ENCODE data around the gene JMJD7.

Gene JMJD7

GRCh38 chr15:41868321-41868720 lies 40.4 kb downstream of the JMJD7 start:
- DNase-seq = no peak

- DNase-seq = no peak
These were observed 42.1 kb downstream of the JMJD7 start for GRCh38 chr15:41869770-41870688.

DNA sequence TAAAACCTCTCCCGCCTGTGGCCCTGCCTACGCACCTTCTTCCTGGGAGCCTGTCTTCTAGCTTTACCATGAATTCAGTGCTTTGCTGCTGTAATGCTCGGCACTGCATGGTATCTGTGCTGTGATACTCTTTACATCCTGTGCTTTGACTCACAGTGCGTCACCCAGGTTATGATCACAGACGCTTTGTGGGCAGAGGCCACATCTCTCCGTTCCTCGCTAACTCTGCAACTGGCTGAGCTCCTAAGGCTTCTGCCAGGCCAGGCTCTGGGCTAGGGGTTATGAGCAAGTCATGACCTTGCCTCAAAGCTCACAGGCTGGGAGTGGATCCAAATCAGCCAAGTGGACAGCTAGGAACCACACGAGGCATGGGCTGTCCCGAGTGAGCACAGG lies 42.8 kb downstream of the JMJD7 start:
- no peak for DNase-seq

DNA sequence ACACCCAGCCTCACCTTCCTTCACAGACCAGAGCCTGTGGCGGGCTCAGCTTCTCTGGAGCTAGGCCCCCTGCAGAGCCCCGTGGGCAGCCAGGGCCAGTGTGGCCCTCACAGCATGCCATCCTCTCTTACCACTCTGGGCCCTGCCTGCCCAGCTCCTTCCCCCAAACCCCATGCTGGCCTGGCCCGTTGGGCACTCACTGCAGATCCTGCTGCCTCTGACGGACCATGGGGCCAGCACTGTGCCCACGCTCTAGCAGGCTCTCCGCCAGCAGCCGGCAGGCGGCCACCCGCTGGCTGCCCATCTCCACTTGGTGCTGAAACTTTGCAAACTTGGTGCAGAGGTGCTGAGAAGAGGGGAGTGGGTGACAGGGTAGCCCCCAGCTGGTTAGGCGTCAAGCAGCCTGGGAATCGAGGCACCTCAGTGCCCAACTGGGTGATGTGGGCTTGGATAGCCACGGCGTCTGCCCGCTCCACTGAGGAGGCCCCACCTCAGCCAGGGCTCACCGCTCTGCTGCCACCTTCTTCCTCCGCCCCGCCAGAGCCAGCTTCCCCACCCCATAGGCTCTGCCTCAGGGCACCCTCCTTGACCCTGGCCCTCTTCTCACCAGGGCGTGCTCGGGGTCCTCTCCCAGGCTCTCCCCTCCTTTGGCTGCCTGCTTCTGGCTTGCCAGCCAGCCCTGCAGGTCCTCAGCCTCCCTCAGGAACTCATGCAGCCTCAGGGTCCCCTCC lies 43.4 kb downstream of the JMJD7 start:
- no peak for DNase-seq

DNA sequence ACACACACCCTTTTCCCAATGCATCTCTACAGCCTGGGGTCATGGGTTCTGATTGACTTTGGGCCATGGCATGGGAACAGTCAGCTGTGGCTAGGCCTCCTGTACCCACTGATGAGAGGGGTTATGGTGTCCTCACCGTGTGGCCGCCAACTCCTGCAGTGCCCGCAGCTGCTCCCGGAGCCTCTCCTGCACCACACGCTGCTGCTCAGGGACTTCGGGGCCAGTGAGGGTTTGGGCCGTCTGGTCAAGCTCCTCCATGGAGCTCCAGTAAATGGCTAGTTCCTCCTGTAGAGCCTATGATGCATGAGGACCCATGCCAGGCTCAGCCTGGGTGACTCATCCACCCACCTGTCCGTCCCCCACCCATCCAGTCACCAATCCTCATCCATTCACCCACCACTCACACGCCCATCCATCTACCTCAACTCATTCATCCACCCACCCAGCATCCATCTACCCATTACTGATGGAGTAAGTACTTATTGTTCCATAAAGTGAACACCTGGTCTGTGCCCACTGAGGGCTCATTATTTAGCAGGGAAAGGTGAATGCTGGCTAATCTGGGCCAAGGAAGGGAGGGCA lies 44.4 kb downstream of the JMJD7 start:
- no peak for DNase-seq

GRCh38 chr15:41873711-41874110 lies 45.8 kb downstream of the JMJD7 start:
- DNase-seq = no peak

DNA sequence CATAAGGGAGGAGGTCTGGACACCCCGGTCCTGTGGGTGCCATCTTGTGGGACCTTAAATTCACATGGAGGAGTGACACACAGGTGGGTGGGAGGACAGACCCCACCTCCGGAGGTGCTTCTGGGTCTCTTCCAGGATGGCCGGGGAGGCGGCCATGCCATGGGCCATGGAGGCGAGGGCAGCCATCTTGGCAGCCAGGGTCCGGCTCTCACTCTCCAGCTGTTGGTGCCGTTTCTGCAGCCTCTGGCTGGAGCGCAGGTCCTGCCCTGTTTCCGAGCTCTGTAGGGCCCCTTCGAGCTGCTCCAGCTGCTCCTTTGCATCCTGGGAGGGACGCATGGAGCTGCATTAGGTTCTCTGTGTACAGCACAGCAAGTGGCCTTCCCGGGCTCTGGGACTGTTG lies 46.8 kb downstream of the JMJD7 start:
- no peak for DNase-seq

DNA sequence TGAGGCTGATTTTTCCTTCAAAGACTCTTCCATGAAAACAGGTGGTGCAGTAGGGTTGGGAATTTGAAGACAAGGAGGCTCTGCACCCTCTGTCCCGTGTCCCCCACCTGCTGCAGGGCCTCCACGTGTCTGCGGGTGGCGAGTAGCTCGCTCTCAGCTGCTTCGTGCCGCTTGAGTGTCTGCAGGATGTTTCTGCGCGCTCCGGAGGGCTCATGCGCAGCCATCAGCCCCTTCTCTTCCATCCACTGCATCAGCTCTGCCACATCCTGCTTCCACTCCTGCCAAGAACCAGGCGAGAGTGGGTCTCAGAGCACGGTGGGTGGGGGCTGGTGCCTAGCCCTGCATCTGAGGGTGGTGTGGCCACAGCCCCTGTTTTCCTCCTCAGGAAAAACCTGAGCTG lies 48.1 kb downstream of the JMJD7 start:
- DNase-seq = no peak

DNA sequence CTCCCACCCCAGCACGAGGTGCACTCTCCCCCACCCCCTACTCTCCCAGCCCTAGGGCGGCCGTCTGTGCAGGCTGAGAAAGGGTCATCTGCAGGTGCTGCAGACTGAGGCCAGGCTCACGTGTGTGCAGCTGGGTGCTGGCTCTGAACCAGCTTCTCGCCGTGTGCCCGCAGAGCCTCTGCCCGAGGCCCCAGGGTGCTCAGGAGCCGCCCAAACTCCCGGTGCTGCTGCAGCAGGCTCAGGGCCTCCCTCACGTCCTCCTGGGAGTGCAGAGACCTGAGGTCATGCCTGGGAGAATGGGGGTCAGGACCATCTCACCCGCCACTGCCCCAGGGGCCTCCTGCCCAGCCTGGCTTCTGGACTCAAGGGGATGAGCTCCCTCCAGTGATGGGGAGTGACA lies 48.8 kb downstream of the JMJD7 start:
- DNase-seq = no peak

GRCh38 chr15:41877631-41878354 lies 49.9 kb downstream of the JMJD7 start:
- DNase-seq = no peak

DNA sequence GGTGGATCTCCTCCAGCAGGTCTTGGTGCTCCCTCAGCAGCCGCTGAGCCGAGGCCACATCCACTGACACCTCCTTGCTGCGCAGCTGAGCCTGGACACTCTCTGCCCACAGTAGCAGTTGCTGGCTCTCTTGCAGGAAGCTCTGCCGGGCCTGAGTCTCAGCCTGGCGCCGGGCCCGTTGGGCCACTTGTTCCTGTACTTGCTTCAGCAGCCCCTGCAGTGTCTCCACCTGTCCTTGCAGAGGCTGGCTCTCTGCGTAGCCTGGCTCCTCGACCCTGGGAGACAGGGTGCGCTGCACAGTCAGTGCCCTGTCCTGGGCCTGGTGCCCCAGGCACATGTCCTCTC lies 50.4 kb downstream of the JMJD7 start:
- DNase-seq = no peak

GRCh38 chr15:41879321-41879845 lies 51.5 kb downstream of the JMJD7 start:
- no peak for DNase-seq

DNA sequence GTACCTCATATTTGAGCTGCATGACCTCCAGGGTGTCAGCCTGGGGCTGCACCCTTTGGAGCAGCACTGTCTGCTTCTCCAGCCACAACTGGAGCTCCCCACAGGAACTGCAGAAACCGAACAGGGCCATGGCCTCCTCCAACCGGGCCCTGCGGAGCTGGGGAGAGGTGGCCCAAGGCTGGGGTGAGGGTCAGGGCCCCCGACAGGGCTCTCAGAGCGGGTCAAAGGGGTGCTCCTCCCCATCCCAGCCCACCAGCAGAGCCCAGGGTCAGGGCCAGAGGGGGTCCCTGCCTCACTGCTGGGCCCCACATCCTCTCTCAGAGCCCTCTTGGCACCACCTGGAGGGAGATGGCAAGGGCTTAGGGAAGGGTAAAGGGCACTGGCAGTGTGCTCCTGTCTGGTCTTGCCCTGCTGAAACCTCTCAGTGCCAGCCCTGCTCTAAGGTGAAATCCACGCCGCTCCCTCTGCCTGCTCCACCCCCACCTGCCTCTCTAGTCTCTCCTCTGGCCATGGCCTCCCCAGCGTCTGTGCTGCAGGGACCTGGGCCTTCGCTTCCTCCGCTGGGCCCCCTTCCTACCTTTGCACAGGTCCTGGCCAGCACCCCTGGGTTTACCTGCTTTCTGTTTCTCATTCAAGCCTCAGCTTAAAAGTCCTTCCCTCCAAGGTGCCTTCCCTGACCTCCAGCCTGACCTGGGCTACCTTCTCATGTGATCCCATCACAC lies 52.4 kb downstream of the JMJD7 start:
- no peak for DNase-seq

GRCh38 chr15:41881086-41881485 lies 53.2 kb downstream of the JMJD7 start:
- no peak for DNase-seq

- DNase-seq = no peak
These were observed 53.6 kb downstream of the JMJD7 start for GRCh38 chr15:41881550-41881919.

- DNase-seq = no peak
These were observed 54.2 kb downstream of the JMJD7 start for GRCh38 chr15:41881920-41882688.

DNA sequence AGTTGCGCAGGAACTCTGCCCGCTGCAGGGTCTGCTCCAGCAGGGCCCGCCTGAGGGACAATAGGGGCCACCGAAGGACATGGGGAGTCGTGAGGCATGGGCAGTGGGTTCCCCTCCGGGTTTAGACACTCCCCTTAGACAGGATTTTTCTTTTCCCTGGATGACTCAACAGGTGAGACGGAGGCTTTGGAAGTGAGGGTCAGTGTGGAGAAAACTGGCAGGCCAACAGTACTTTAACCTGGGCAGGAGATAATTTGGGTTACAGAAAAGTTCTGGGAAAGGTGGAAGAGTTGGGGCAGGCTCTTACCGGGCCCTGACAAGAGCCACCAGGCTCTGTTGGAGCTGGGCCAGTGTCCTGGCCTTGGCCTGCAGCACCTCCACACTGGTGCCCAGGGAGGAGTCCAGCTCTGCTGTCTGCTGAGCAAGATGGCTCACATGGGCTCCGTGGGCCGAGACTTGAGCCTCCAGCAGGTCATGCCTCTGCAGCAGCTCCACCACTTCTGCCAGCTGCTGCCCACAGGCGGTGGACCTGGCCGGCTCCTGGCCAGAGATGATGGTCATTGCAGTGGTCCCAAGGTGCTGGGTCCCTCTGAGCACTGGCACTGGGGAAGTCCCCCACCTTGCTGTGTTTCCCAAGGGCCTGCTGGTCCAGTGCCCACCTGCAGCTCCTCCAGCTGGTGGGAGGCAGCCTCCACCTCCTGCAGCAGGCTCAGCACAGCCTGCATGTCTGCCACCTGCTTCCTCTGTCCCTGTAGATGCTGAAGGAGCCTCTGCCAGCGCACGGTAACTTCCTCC lies 55.0 kb downstream of the JMJD7 start:
- no peak for DNase-seq

DNA sequence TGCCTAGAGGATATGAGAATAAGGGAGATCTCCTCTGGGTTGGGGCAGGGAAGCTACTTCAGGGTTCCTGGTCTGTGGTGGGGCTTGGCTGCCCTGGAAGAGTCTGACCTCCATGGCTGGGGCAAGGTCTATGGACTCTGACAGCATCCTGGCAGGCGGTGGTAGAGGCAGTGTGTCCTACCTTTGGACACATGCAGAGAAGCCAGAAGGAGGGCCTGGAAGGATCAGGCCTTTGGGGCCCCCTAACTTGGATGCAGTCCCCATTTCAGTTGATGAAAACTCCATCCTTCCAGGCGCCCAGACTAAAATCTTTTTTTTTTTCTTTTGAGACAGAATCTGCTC lies 55.6 kb downstream of the JMJD7 start:
- no peak for DNase-seq

DNA sequence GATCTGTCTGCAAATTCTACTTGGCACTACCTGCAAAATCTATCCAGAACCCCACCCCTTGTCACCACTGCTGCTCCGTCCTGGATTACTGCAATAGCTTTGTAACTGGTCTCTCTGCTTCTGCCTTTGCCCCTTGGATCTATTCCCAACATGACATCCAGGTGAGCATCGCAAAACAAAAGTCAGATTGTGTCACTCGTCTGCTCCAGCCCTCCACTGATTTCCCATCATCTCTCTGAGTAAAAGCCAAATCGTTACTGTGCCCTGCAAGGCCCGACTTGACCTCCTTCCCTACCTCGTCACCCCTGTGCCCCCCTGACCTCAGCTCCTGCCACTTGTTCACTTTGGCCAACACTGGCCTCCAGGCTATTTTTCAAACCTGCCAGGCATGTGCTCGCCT lies 56.6 kb downstream of the JMJD7 start:
- DNase-seq = no peak

DNA sequence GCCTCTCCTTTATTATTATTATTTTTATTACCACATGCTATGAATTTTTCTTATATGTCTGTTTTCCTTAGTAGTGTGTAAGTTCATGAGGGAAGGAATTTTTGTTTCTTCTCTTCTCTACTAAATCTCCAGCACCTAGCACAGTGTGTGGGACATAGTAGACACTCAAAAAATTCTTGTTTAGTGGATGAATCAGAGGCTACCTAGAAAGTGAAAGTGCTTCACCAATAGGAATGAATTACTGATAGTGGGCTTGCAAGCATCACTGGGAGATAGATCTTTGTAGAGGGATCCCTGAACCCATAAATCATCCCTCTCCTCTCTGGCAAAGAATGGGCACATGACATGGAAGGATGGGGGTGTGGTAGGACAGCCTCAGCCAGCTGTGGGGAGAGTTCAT lies 57.4 kb downstream of the JMJD7 start:
- no peak for DNase-seq

DNA sequence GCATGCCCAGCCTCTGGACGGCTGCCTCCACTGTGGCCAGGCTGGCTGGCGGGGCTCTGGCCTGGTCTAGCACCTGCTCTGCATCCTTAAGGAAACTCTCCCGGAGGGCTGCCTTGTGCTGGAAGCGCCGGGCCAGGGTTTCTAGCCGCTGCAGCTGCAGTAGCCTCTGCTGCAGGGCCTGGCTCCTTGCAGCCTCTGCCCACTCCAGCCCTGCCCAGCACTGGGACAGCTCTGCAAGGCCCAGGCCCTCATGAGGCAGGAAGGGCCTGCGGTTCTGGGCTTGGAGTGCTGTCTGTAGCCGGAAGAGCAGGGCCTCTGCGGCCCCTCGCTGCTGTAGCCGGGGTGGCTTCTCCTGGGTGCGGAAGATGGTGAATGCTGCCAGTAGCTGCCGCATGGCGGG lies 57.9 kb downstream of the JMJD7 start:
- no peak for DNase-seq
